ENCODE measurements around the gene BCL2L12. TPM values are rescaled to one million over a fixed set of nuclear protein-coding genes. Genes with fewer than 3 reads are reported as not detected.
A peak's percentile ranks its signal among the peaks of the same experiment; 100 is the strongest.

BCL2L12 gene
- total RNA-seq, 1 donor from 2014 or later: 7.5 TPM

- DNase-seq: no peak
- Mint-ChIP-seq H3K9me3 (ENCODE audit: unreplicated experiment) (peaks cover 11% of the 10 kb centered on the region), H3K4me1 (ENCODE audit: low read depth, unreplicated experiment) (peaks cover 25% of the 10 kb centered on the region), H3K27me3 (ENCODE audit: unreplicated experiment) (peaks cover 7% of the 10 kb centered on the region), H3K4me3 (ENCODE audit: unreplicated experiment) (peak overlapping the region; percentile 30), H3K36me3 (ENCODE audit: unreplicated experiment) (no peaks in the 10 kb centered on the region), H3K27ac (ENCODE audit: unreplicated experiment) (peak overlapping the region; percentile 62)
- no peak for TF ChIP-seq CTCF (IDR thresholded peaks at IDR 0.05; ENCODE audit: partially characterized antibody, unreplicated experiment)
Measured at GRCh38 chr19:49645592-49645991, 20.1 kb upstream of the BCL2L12 start.

- Mint-ChIP-seq H3K36me3 (ENCODE audit: unreplicated experiment) (no peaks in the 10 kb centered on the region), H3K4me1 (ENCODE audit: low read depth, unreplicated experiment) (peaks cover 21% of the 10 kb centered on the region), H3K27me3 (ENCODE audit: unreplicated experiment) (peaks cover 7% of the 10 kb centered on the region), H3K9me3 (ENCODE audit: unreplicated experiment) (peaks cover 12% of the 10 kb centered on the region), H3K27ac (ENCODE audit: unreplicated experiment) (peak overlapping the region; percentile 62), H3K4me3 (ENCODE audit: unreplicated experiment) (peak overlapping the region; percentile 30)
- no peak for DNase-seq
- no peak for TF ChIP-seq CTCF (IDR thresholded peaks at IDR 0.05; ENCODE audit: partially characterized antibody, unreplicated experiment)
Measured at GRCh38 chr19:49645995-49646394, 19.7 kb upstream of the BCL2L12 start.

- peaks cover 20% of the 10 kb centered on the region for H3K4me1 Mint-ChIP-seq (ENCODE audit: low read depth, unreplicated experiment)
- no peak for TF ChIP-seq CTCF (IDR thresholded peaks at IDR 0.05; ENCODE audit: partially characterized antibody, unreplicated experiment)
- peaks cover 12% of the 10 kb centered on the region for H3K9me3 Mint-ChIP-seq (ENCODE audit: unreplicated experiment)
- no peak overlapping the region for H3K27ac Mint-ChIP-seq (ENCODE audit: unreplicated experiment)
- H3K4me3 Mint-ChIP-seq (ENCODE audit: unreplicated experiment): no peak overlapping the region
- H3K27me3 Mint-ChIP-seq (ENCODE audit: unreplicated experiment): peaks cover 7% of the 10 kb centered on the region
- no peaks in the 10 kb centered on the region for H3K36me3 Mint-ChIP-seq (ENCODE audit: unreplicated experiment)
- DNase-seq: no peak
Measured at GRCh38 chr19:49646586-49646985, 19.1 kb upstream of the BCL2L12 start.

- no peak overlapping the region for H3K27ac Mint-ChIP-seq (ENCODE audit: unreplicated experiment)
- no peaks in the 10 kb centered on the region for H3K36me3 Mint-ChIP-seq (ENCODE audit: unreplicated experiment)
- H3K9me3 Mint-ChIP-seq (ENCODE audit: unreplicated experiment): peaks cover 6% of the 10 kb centered on the region
- DNase-seq: no peak
- no peak overlapping the region for H3K4me3 Mint-ChIP-seq (ENCODE audit: unreplicated experiment)
- no peaks in the 10 kb centered on the region for H3K27me3 Mint-ChIP-seq (ENCODE audit: unreplicated experiment)
- TF ChIP-seq CTCF (IDR thresholded peaks at IDR 0.05; ENCODE audit: partially characterized antibody, unreplicated experiment): no peak
- H3K4me1 Mint-ChIP-seq (ENCODE audit: low read depth, unreplicated experiment): peaks cover 1% of the 10 kb centered on the region
Measured at GRCh38 chr19:49651029-49651819, 14.5 kb upstream of the BCL2L12 start.

GRCh38 chr19:49651820-49652550 is 13.7 kb upstream of the BCL2L12 start:
- TF ChIP-seq CTCF (IDR thresholded peaks at IDR 0.05; ENCODE audit: partially characterized antibody, unreplicated experiment): no peak
- Mint-ChIP-seq H3K27ac (ENCODE audit: unreplicated experiment) (no peak overlapping the region), H3K4me1 (ENCODE audit: low read depth, unreplicated experiment) (peaks cover 9% of the 10 kb centered on the region), H3K4me3 (ENCODE audit: unreplicated experiment) (no peak overlapping the region), H3K27me3 (ENCODE audit: unreplicated experiment) (peaks cover 2% of the 10 kb centered on the region), H3K36me3 (ENCODE audit: unreplicated experiment) (no peaks in the 10 kb centered on the region), H3K9me3 (ENCODE audit: unreplicated experiment) (peaks cover 6% of the 10 kb centered on the region)
- no peak for DNase-seq

All from glutamatergic neuron (in vitro differentiated cells).